C4-2B (cell line): ENCODE data around the gene PPP2R2C.

Experiments used
- ZFX ChIP-seq: fragments of 450-650 bp; IDR thresholded peaks from 2 replicates; pipeline ENCODE4 v1.6.1; 2017
- TF ChIP-seq, protein P1 (sequence below): fragments of 450-650 bp; conservative IDR thresholded peaks from 2 replicates; pipeline ENCODE4 v1.5.1; 2017; ENCODE audit warnings: mild to moderate bottlenecking

DNA sequence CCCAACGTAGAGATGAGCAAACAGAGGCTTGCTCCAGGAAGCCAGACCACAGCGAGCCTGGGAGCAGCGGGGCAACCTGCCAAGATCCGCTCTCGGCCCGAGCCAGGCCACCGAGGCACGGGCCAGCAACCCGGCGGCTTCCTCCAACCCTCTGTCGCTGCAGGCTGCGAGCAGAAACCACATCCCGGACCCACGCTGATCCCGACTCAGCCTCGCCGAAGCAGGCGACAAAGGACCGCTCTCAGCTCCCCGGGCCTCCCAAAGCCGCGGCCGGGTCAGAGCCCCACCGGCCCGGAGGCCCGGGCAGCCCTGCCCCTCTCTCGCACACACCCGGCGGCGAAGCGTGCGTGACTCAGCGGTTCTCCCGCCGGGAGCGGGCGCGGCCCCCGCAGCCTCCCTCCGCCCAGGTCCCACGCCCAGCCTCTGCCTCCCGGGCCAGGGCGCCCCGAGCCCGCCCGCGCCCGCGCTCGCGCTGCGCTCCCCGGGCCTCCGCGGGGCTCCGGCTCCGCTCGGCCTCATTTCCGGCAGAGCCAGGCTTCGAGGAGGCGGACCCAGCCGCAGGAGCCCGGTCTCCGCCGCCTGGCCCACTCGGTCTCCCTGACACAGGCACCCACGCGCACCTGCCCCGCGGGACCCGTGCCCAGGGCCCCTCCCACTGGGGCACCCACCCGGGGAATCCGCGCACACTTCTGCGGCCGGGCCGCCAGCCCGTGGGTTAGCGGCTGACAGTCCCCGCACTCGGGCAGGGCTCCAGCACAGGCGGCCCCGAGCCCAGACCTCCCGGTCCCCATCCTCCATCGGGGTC lies 1.7 kb downstream of the PPP2R2C start:
- TF ChIP-seq, protein P1, sequence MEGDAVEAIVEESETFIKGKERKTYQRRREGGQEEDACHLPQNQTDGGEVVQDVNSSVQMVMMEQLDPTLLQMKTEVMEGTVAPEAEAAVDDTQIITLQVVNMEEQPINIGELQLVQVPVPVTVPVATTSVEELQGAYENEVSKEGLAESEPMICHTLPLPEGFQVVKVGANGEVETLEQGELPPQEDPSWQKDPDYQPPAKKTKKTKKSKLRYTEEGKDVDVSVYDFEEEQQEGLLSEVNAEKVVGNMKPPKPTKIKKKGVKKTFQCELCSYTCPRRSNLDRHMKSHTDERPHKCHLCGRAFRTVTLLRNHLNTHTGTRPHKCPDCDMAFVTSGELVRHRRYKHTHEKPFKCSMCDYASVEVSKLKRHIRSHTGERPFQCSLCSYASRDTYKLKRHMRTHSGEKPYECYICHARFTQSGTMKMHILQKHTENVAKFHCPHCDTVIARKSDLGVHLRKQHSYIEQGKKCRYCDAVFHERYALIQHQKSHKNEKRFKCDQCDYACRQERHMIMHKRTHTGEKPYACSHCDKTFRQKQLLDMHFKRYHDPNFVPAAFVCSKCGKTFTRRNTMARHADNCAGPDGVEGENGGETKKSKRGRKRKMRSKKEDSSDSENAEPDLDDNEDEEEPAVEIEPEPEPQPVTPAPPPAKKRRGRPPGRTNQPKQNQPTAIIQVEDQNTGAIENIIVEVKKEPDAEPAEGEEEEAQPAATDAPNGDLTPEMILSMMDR, result no peak
- peak; percentile 80 for TF ChIP-seq ZFX
